Epithelial cell of proximal tubule (primary cell): ENCODE results near the gene CCDC112. TPM values are rescaled to one million over a fixed set of nuclear protein-coding genes. Genes with fewer than 3 reads are reported as not detected.
"Not testable (repeated sequence)": the region's sequence is repeated elsewhere in the genome, so short reads cannot be mapped to it uniquely, and the experiment has no call there.

Experiments
- DNase-seq: peaks from one replicate; pipeline ENCODE4 v3.0.0-alpha.2; 2011; ENCODE audit warnings: low read depth
- H3K4me3 ChIP-seq: 2 replicates; pipeline ENCODE4 v1.5.1; 2011; ENCODE audit warnings: low read depth, mild to moderate bottlenecking, low read length
- total RNA-seq: library from RNA; depleted of rRNA; stranded (reverse); fragments of >200 nt; gene quantifications from 2 replicates; pipeline ENCODE4 v1.2.3, GENCODE V29; 2015
- TF ChIP-seq, protein P1 (sequence below): conservative IDR thresholded peaks from 2 replicates; pipeline ENCODE4 v1.5.1; 2012; ENCODE audit warnings: low read depth, mild to moderate bottlenecking, low read length

The CCDC112 gene
- total RNA-seq, 1 donor from 2014 or later, result 11.7 TPM

DNA sequence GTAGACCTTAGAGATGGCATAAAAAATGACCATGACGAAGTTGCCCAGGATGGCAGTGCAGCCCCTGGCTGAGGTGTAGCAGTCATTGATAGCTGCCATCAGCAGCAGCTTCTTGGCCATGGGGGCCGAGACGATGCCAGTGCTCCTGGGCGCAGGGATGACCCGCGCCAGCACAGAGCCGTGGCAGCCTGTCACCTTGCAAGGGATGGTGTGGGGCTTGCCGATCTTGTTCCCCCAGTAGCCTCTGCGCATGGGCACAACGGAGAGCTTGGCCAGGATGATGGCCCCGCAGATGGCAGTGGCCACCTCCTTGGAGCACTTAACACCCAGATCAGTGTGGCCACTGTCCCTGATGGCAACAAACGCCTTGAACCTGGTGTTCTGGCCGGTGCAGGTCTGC is 31.7 kb downstream of the CCDC112 start:
- DNase-seq, result no peak
- TF ChIP-seq, protein P1, sequence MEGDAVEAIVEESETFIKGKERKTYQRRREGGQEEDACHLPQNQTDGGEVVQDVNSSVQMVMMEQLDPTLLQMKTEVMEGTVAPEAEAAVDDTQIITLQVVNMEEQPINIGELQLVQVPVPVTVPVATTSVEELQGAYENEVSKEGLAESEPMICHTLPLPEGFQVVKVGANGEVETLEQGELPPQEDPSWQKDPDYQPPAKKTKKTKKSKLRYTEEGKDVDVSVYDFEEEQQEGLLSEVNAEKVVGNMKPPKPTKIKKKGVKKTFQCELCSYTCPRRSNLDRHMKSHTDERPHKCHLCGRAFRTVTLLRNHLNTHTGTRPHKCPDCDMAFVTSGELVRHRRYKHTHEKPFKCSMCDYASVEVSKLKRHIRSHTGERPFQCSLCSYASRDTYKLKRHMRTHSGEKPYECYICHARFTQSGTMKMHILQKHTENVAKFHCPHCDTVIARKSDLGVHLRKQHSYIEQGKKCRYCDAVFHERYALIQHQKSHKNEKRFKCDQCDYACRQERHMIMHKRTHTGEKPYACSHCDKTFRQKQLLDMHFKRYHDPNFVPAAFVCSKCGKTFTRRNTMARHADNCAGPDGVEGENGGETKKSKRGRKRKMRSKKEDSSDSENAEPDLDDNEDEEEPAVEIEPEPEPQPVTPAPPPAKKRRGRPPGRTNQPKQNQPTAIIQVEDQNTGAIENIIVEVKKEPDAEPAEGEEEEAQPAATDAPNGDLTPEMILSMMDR, result no peak
- no peak overlapping the region for H3K4me3 ChIP-seq

DNA sequence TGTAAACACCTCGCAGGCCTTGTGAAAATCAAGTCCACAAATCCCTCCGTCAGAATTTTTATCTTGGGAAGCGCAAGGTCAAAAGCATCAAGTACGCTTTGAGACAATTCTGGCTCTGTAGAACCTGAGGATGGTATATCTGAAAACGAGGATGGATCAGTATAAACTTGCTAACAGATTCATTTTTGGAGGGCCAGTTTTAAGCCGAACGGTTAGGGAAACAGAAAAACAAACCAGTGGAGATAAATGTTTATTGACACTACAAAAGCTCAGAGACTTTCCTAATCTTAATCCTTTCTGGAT is 33.4 kb downstream of the CCDC112 start:
- DNase-seq, result no peak
- TF ChIP-seq, protein P1, result no peak

DNA sequence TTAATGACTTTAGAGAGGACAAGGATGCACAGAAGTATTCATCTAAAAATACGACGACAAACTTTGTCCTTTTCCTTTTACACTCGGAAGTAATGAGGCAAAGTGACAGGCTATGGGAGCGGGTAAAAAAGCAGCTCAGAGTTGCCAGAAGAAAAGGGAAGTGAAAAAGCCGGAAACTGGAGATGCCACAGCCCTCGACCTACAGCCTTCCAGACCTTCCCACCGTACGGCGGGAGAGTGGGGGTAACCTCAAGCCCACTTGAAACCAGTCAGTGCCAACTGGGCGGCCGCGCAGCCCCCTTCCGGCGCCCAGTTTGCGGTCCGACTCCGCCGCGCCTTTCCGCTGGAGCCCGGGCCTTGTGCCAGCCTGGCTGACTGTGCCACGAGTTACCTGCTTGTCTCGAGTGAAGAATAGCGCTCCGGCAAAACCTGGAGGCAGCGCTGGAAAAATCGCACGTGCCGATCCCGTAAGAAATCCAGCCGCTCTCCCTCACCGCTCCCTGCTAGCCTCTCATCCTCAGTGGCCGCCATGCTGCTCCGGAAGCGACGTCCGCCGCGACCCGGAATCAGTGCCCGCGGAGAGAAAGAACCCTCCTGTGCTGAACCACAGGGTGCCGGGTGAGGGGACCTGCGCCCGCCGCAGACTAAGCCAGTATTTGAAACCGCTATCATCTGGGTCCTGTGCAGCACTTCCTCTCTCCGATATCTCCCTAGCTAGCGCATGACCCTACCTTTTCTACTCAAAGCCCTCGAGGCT is 34.0 kb downstream of the CCDC112 start, which contains the start of gene PGGT1B:
TSS of gene PGGT1B (minus strand) at position 557 of the 757 bp plus-strand sequence. CDS start at position 531, 26 bp downstream.
- TF ChIP-seq, protein P1, result no peak
- H3K4me3 ChIP-seq, result peak within 1 kb of the TSS; percentile 88
- DNase-seq, result no peak

More for the DNA sequence above, 33.4 kb downstream of the CCDC112 start:
- H3K4me3 ChIP-seq, result peak overlapping the region; percentile 88

DNA sequence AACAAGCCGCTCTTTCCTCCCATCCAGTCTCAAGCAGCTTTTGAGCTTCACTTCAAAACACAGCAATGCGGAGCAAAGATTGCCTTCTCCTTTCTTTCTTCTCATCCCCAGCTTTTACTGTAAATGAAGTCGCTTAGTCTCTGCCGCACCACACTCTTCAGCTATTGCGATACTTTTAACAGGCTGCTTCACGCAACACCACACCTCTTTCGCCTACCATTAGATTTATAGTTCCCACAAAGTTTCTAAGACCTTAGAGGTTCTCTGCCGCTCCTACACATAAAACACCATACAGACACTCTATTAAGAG is 34.5 kb downstream of the CCDC112 start:
- no peak for DNase-seq
- TF ChIP-seq, protein P1, result no peak
- H3K4me3 ChIP-seq, result peak overlapping the region; percentile 88

DNA sequence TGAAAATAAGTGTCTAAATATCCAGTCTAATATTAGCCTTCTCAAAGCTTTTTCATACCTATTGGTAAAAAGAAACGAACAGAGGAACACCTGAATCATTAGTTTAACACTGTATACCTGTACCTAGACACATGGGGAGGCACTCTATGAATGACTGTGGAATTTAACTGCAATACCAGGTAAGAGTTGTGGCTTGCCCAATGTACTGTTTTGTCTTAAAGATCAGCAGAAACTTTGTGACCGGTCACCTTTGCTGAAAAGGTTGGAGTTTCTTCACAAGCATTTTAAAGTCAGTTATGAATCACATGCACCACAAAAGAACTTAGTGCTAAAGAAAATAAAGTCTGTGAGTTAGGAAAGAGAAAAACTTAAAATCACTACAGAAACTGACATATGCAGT is 36.2 kb downstream of the CCDC112 start:
- H3K4me3 ChIP-seq, result no peak overlapping the region
- TF ChIP-seq, protein P1, result no peak
- no peak for DNase-seq

DNA sequence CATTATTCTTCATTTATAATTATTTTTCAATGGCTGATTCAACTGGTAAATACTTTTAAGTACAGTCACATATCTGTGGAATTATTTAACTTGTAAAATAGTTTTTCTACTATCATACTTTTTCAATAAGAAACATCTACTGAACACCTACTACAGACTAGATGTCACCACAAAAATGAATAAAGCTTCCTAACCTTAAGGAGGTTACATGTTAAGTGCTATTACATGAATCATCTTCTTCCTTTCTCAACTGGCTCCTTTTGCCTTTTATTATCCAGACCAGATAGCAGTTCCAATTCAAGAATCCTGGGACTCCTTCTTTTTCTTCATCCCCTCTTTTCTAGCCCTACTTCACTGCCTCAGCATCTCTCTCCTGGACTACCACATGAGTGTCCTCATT is 38.5 kb downstream of the CCDC112 start:
- DNase-seq, result no peak
- TF ChIP-seq, protein P1, result no peak
- H3K4me3 ChIP-seq, result no peak overlapping the region

DNA sequence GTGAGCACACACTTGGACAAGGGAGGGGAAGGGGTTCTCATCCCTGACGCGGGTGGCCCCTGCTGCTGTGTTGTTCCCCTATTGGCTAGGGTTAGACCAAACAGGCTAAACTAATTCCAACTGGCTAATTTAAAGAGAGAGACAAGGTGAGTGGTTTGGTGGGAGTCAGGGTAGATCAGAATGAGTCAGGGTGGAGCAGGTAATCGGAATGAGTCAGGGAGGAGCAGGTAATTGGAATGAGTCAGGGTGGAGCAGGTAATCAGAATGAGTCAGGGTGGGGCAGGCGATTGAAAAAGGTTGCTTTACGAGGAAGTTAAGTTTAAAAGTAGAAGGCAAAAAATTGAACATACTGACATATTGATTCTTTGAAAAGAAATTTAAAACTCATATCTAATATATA is 47.1 kb downstream of the CCDC112 start:
- not testable (repeated sequence) for DNase-seq, H3K4me3 ChIP-seq
